Renal pelvis (tissue), 4 donors: ENCODE data around the gene PROM2. TPM values are rescaled to one million over a fixed set of nuclear protein-coding genes. Genes with fewer than 3 reads are reported as not detected.

ENCODE experiments used
- DNase-seq: peaks from one replicate; pipeline ENCODE4 v3.0.0-alpha.2; 2013
- polyA plus RNA-seq, 3 donors: library from polyadenylated mRNA; unstranded; fragments of 120-200 nt; gene quantifications; one replicate each; pipeline ENCODE4 v1.2.1, GENCODE V29; 2013; ENCODE audit not compliant: insufficient read length in 3 of 3

The PROM2 gene
- polyA plus RNA-seq, 3 donors = 34.1 to 46.1 (median 44.5) TPM

DNA sequence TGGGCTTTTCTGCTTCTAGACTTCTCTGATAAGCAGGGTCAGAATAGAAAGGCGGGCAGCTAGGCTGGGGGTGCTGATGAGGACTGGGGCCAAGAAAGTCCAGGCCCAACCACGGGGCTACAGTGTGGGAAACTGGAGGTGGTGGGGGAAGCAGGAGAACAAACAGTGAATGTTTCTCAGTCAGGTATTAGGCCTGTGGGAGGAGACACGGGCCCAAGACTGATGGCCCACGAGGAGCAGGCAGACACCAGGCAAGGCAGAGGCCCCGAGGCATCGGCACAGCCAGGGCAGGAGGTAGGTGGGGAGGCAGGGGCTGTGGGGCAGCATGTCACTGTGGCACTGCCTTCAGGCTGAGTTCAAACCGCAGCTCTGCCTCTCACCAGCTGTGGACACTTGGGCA is 63.6 kb downstream of the PROM2 start:
- no peak for DNase-seq

Other genes with a start within 250 kb of the PROM2 start
- 100 to 1,000 TPM; 283 to 352 (median 306) TPM for gene MAL, start 248.7 kb upstream of the PROM2 start, polyA plus RNA-seq
- 10 to 100 TPM; 73.7 to 97.5 (median 84.4) TPM for gene MRPS5, start 152.6 kb upstream of the PROM2 start, polyA plus RNA-seq
- 10 to 100 TPM; 21.0 to 41.9 (median 32.1) TPM for gene ZNF514, start 114.6 kb upstream of the PROM2 start, polyA plus RNA-seq
- 1 to 10 TPM; 8.6 to 9.4 (median 8.6) TPM for gene ZNF2, start 108.6 kb upstream of the PROM2 start, polyA plus RNA-seq
- 1 to 10 TPM; 4.4 to 6.8 (median 5.1) TPM for gene ZNF892, start 66.9 kb upstream of the PROM2 start, polyA plus RNA-seq
- gene KCNIP3, start 22.9 kb downstream of the PROM2 start, polyA plus RNA-seq = 10 to 100 TPM; 15.5 to 23.4 (median 19.1) TPM
- gene FAHD2A, start 128.3 kb downstream of the PROM2 start, polyA plus RNA-seq = 10 to 100 TPM; 40.1 to 54.2 (median 49.9) TPM
- gene TRIM43B, start 210.3 kb downstream of the PROM2 start, polyA plus RNA-seq = under 1 TPM; 0.24 to 0.74 (median 0.49) TPM